ENCODE measurements around the gene TADA2A.

- TF ChIP-seq CTCF (IDR thresholded peaks at IDR 0.05; ENCODE audit: control extremely low read depth in 1 of 3, insufficient read depth in 1 of 3, low read depth in 1 of 3, low read length in 3 of 3) (no peak), SP1 (IDR thresholded peaks at IDR 0.05; ENCODE audit: low read depth, low read length) (no peak), SIN3A (conservative IDR thresholded peaks at IDR 0.05 in 1 of 2, IDR thresholded peaks at IDR 0.05 in 1 of 2; ENCODE audit: low read depth in 1 of 2, low read length in 2 of 2) (no peak), POLR2AphosphoS5 (IDR thresholded peaks at IDR 0.05; ENCODE audit: low read depth, low read length) (no peak), CREB1 (IDR thresholded peaks at IDR 0.05) (no peak), RBBP5 (IDR thresholded peaks at IDR 0.05; ENCODE audit: borderline replicate concordance, low read depth, low read length) (no peak), USF2 (IDR thresholded peaks at IDR 0.05; ENCODE audit: low read length) (no peak), EZH2 (IDR thresholded peaks at IDR 0.05; ENCODE audit: low read depth, low read length, severe bottlenecking) (no peak)
These were observed 112.7 kb downstream of the TADA2A start for GRCh38 chr17:37519251-37519985.
